GM18505 (cell line): ENCODE results near the gene POTEE.
"Not testable (repeated sequence)": the region's sequence is repeated elsewhere in the genome, so short reads cannot be mapped to it uniquely, and the experiment has no call there.

ENCODE experiments used
- ATAC-seq: cut with Tn5 transposase; IDR thresholded peaks from one replicate; pipeline ENCODE4 v1.9.1; 2021; ENCODE audit not compliant: unreplicated experiment
- POLR2A ChIP-seq: IDR thresholded peaks from 4 replicates; pipeline ENCODE4 v1.6.1; 2011; ENCODE audit warnings: borderline replicate concordance; ENCODE audit not compliant: insufficient read depth, insufficient read length; ENCODE audit errors: extremely low read depth

POTEE gene

GRCh38 chr2:131209030-131209772, at the start of gene POTEE:
Gene POTEE (plus strand): TSS chr2:131209536. CDS start chr2:131218403, 8,867 bp downstream.
- not testable (repeated sequence) for ATAC-seq

GRCh38 chr2:131165562-131165961, 43.8 kb upstream of the POTEE start:
- not testable (repeated sequence) for ATAC-seq

- no peak for TF ChIP-seq POLR2A
- ATAC-seq, result no peak
Measured at GRCh38 chr2:131168538-131168937, 40.8 kb upstream of the POTEE start.

- not testable (repeated sequence) for ATAC-seq
Measured at GRCh38 chr2:131178050-131178449, 31.3 kb upstream of the POTEE start.

- not testable (repeated sequence) for ATAC-seq
Measured at GRCh38 chr2:131178721-131179418, 30.5 kb upstream of the POTEE start.

- ATAC-seq, result not testable (repeated sequence)
Measured at GRCh38 chr2:131181451-131181850, 27.9 kb upstream of the POTEE start.

GRCh38 chr2:131193421-131193820, 15.9 kb upstream of the POTEE start:
- ATAC-seq, result not testable (repeated sequence)

- not testable (repeated sequence) for ATAC-seq
Measured at GRCh38 chr2:131196186-131196585, 13.2 kb upstream of the POTEE start.

GRCh38 chr2:131201098-131201497, 8.2 kb upstream of the POTEE start:
- ATAC-seq, result no peak
- no peak for TF ChIP-seq POLR2A

- ATAC-seq, result not testable (repeated sequence)
Measured at GRCh38 chr2:131207839-131208238, 1.5 kb upstream of the POTEE start.

- not testable (repeated sequence) for ATAC-seq
Measured at GRCh38 chr2:131209773-131210104, 403 bp downstream of the POTEE start.

- ATAC-seq, result not testable (repeated sequence)
Measured at GRCh38 chr2:131210434-131211211, 1.3 kb downstream of the POTEE start.

- not testable (repeated sequence) for ATAC-seq
Measured at GRCh38 chr2:131217238-131217986, 8.1 kb downstream of the POTEE start.

- ATAC-seq, result not testable (repeated sequence)
Measured at GRCh38 chr2:131235543-131236449, 26.5 kb downstream of the POTEE start.
